GM19455 (cell line): ENCODE results near the gene PRKRA.
"Not testable (repeated sequence)": the region's sequence is repeated elsewhere in the genome, so short reads cannot be mapped to it uniquely, and the experiment has no call there.

ENCODE experiments used
- ATAC-seq: cut with Tn5 transposase; IDR thresholded peaks from one replicate; pipeline ENCODE4 v1.9.1; 2021; ENCODE audit not compliant: unreplicated experiment

PRKRA gene

DNA sequence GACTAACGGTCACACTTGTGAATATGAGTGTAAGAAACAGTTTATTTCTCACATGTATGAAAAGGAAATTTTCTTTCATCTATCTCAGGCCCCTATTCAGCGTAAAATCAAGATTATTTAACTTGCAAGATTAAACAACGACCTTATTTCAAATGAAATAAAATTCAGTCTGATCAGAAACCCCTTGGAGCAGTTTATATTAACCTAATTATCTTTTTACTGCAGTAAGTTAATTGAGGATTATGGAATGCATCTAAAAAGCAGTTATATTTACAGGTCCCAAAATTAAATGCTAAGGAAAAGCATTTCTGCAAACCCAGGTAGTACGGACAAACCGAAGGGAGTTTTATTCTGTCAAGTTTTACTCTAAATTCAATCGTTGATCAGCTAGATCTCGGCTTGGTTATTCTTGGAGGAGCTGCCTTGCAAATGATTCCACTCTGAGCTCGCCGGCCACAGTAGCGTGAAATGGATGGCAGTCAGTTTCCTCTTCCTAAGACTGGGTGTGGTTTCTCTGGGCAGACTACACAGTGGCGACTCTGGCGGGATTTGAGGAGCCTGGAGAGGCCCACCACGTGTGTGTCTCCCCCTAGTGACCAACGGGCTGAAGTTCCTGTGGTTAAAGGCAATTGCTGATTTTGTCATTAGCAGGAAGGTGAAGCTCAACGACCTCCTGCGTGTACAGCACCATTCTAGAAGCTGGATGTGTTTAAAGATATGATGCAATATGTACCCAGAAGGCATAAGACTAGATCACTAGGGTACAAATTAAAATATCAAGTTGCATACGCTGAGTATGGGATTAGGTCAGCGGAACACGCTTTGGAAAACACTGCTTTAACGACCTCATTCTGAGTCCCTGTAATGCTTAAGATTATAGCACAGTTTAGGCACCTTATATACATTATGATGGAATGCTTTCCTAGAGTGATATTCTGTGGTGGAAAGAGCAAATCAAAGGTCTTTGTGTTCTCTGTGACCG is 36.4 kb downstream of the PRKRA start:
- ATAC-seq = peak; percentile 70

DNA sequence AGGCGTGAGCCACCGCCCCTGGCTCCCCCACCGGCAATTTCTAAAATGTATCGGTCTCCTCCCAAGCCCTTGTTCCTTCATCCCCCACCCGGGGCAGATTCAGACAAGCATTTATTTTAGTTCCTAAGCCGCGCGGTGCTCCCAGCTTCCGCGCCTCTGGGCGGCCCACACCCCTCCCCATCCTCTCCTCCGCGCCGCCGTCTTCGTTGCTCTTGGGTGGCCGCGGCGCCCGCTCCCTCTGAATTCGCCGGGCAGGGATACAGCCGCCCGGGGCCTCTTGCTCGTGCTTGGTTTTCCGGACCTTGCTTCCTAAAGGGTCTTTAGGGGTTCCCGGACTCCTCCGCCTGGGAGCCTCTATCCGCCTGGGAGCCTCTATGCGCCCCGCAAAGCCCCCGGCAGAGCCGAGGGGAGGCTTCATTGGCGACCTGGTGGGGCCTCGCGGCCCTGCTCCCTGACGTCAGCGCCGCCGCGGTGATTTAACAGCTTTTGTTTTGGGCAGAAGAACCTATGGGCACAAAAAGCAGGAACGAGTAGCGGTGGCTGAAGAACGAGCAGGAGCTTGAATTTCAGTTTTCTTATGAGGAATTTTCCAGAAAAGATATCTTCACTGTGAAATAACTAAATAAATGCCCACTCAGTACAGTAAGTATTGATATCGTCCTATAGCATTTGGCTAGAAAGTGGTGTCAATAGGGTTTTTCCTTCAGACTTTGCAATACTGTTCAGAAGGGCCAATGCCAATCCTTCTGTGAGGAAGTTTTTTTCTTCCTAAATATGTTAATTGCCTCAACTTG is 37.3 kb downstream of the PRKRA start:
- ATAC-seq = peak; percentile 83

DNA sequence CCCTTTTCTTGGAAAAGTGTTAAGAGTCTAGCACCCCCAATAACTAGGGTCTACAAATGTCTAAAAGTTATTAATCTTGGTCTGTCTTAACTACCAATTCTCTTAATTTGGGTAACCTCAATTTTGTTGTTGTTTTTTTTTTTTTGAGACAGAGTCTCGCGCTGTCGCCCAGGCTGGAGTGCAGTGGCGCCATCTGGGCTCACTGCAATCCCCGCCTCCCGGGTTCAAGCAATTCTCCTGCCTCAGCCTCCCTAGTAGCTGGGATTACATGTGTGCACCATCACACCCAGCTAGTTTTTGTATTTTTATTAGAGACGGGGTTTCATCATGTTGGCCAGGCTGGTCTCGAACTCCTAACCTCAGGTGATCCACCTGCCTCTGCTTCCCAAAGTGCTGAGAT is 38.5 kb downstream of the PRKRA start:
- ATAC-seq = not testable (repeated sequence)

DNA sequence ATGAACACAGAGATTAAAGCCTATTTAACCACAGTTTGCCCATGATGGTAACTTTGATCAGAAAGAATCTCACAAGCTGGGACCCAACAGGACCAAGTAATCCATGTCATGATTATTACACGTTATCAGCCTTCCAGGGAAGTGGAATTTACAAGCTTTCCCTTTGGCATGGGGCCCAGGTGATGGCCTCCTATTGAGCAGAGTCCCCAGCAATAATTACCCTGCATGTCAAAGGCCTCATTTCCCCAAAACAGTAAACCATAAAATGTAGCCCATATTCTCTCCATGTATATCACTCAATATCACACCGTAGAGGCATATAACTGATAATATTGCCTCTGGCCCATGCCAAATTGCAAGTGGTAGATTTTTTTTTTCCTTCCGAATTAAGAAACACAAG is 38.9 kb downstream of the PRKRA start:
- ATAC-seq = no peak

DNA sequence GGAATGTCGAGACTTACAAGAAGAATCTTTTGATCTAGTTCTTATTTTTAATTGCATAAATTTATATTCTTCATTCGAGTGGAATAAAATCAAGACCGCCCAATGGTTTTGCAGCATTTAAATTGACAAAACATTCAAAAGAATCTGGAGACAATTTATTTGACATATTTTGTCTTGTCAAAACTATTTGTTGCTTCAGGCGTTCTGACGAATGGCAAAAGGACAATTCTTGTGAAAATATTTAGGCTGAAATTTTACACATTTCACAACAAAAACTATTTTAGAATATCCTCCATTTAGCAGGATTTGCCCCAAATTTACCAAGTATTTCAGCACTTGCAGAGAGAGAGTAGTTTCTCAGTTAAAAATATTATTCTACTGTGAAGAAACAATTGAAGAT is 41.7 kb downstream of the PRKRA start:
- no peak for ATAC-seq

DNA sequence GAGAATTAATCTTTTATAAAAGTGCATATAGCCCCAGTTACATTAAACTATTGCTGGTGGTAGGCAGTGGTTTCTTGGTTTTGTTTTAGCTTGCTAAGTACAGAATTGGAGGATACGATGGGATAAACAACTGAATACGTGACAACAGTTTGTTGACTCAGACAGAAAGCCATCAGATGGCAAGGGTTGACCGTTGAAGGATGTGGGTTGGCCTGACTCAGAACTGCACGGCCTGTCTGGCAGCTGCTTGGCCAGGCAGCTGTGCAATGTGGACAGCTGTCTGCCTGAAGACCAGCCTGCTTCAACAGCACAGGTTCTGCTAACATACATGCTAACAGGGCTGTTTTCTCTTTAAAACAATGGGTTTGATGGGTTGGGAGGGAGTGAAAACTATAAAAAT is 46.6 kb downstream of the PRKRA start:
- ATAC-seq = peak; percentile 99

DNA sequence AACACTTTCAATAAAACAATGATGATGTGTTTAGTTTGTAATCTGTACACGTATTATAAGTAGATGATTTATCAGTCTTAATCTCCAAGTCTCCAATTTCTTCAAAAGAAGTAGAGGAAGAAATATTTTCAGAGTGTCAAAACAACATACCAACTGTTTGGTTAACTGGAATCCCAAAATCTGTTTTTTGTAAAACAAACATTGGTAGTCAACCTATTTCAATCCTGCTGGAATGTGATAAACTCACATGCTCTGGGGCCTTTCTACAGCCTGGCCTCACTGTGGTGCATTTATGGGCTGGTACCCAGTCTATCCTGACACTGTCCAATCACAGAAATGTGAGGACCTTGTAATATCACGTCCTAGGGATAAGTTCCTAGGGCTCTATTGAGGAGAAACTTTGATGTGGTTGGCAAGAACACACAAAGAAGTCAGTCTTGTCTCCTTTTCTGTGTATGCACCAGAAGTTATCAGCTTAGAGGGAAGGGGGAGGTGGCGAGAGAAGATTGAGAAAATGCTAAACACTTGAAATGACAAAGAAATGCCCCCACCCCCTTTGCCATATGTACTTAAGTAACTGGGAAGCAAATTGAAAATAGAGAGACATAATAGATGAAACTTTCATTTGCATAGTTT is 47.2 kb downstream of the PRKRA start:
- ATAC-seq = peak; percentile 44

DNA sequence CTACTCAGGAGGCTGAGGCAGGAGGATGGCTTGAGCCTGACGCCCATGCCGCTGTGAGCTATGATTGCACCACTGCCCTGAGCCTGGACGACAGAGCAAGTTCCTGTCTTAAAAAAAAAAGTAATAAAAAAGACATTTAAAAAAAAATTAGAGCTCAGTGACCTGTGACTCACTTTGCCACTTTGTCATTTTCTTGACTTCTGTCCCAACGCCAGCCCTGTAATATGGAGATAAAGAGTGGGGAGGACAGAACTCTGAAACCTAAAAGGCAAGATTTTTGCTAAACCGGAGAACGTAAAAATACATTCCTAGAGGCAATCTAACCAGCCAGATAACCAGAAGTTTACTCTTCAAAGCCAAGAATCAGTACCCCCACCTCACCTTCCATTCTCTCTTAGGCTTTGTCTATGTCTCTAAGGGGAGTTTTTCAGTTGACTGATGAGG is 49.0 kb downstream of the PRKRA start:
- no peak for ATAC-seq

DNA sequence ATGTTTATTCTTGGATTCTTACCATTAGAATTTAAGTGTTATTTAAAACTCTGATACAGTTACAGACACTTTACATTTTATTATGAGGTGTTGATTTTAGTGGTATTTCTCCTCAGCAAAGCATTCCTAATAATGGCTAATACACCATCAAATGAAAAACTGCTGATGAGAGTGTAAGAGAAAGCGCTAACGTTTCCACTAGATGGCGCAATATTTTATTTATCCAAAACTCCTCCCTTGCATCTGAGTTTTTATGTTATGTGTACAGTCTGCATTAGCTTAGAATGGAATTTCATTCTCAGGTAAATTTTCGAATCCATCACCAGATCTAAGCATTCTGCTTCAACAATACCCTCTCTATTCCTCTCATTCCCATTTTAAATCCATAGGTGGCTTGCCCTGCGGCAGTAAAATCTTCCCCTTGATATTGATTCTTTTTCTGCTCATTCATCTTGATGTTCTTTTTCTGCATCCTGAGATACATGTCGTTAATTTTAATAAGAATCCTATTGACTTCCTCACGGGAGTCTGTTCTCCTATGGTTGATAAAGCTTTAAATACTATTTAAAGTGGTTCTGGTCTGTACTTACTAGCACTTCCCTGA is 53.9 kb downstream of the PRKRA start:
- ATAC-seq = peak; percentile 90

DNA sequence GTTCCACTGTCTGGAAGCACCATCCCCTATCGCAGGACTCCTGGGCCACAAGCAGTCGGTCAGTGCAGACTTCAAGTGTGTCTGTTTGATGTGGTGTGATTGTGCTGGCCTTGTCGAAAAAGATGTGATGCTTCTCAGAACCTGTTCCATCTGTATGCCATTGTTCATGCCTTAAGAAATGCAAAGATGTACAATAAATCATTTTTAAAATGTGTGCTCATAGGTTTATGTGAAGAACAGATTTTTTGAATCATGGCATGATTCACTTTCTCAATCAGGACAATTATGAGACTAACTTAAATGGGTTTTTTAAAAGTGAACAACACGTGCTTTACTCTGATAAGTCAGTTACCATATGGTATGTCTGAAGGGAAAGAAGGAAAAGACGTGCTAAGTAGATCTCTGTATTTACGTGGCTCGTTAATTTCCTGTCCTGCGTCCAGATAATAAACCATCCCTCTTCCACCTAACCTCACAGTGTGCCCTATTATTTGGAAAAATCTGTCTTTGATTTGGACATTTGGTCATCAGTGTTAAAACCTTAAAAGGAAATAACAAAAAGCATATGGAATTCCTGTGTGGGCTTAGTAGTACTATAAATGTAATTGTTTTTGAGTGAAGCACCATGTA is 54.9 kb downstream of the PRKRA start:
- ATAC-seq = no peak

DNA sequence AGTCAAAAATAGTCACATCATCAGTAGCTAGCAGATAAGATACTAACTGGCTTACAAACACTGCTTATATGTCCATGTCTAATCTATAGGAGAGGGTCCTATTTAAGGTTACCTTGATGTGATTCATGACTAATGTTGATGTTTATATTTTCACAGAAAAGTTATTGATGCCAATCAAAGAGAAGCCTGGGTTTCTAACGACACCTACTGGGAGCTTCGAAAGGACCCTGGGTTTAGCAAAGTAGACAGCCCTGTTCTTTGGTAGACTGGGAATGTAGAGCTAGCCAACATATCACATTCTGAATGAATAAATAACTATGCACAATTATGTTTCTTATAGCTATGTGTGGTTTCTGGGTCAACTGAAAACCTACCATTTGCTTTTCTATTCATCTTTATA is 55.7 kb downstream of the PRKRA start:
- no peak for ATAC-seq

DNA sequence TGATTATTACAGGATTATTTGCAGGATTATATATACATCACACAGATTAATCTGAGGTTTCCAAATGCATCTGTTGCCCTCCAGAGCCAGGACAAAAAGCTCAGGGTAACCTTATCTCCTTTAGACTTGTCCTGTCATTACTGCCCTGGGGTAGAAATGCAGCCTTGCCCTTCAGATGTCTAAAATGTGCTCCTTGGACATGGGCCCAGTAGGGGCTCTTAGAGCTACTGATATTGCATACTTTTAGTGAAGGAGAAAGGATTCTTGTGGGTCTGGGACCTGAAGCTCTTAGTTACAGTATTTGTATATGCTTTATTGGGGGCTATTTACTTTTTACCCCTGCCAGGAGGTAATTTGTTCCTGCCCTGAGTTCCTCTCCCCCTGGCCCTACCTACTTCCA is 56.1 kb downstream of the PRKRA start:
- no peak for ATAC-seq

DNA sequence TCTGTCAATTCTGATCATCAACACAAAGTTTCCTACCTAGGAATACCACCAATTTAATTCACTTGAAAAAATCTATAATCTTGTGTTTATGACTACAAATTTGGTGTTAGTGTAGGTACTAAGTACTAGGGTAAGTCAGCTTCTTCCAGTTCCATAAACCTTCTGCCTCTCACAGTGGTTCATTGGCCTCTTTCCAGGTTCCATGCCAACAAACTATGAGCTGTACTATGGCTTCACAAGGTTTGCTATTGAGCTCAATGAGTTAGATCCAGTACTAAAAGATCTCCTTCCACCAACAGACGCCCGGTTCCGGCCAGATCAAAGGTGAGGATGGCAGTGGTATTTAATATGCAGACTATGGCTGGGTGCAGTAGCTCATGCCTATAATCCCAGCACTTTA is 58.8 kb downstream of the PRKRA start:
- no peak for ATAC-seq

DNA sequence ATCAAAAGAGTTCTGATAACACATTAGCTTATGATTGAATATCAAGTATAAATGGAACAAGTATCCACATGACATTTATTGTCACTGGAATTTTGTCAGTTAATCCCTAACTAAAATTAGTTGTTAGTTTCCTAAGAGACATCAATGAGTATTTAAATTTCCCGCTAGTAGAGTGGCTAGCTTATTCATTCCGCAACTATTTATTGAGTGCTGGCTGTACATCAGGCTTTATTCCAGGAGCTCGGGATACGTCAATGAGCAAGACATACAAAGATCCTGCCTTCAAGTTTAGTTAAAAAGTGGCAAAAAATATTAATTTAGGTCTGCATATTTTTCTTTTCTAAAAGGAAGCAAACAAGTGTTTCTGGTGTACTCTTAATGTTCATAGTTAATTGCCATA is 59.3 kb downstream of the PRKRA start:
- ATAC-seq = no peak

DNA sequence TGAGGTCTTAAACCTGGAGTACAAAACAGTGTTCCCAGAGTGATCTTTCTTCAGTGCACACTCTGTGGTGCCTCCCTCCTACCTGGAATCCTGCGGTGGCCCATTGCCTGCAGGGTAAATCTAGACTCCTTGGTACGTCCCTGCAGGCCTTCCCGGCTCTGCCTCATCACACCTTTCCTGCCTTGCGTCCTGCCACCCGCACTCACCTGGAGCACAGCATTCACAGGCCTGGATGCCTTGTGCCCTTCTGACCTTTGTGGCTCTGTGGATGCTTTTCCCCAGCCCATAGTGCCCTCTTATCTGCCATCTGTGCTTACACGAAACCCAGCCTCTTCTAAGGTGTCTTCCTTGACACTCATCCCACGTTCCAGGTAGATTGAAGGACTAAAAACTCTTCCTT is 62.7 kb downstream of the PRKRA start:
- no peak for ATAC-seq

DNA sequence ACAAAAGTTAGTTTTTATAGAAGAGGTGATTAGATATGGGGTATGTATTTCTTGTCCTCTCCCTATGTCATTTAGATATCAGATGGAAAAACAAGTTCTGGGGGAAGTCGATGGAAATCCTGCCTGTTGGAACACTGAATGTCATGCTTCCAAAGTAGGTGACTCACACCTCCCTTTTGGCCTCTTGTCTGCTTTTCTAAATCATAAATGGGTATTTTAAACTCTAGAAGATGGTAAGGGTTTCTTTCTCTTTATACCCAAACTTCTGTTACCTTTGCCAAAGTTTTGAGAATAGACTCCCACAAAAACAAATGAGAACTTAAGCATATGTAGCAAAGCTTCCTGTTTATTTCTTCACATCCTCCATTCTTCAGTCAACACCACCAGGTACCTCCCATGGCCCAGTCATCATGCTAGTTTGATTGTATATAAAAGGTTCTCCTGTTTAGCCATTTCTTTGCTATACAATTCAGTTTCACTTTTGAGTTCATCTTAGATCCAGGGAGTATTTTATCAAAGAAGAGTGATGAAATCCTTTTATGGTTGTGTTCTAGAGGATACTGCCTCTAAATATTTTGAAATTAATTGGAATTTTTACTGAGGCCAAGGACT is 63.9 kb downstream of the PRKRA start:
- ATAC-seq = no peak

DNA sequence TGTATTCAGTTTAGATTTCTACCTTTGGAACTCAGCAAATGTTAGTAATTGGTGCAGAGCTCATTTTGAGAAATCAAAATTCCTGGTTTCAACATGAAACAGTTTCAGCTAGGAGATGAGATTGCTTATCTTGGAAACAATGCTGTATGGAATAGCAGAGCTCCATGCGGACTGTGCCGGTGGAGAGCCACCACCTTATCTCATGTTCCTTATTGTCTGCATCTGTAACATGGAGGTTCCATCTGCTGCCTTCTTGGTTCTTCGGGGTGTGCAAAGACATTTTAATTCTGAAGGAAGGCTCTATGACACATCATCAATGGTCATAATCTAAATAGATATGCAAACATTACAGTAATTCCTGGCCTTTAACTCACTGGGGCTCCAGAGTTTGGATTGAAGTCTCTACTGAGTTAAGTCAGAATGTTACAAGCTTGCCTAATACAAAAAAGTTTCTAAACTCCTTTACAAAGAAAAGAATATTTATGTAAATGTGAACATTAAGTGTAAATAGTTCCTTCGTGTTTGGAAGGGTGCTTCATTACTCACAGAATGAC is 65.3 kb downstream of the PRKRA start:
- no peak for ATAC-seq

DNA sequence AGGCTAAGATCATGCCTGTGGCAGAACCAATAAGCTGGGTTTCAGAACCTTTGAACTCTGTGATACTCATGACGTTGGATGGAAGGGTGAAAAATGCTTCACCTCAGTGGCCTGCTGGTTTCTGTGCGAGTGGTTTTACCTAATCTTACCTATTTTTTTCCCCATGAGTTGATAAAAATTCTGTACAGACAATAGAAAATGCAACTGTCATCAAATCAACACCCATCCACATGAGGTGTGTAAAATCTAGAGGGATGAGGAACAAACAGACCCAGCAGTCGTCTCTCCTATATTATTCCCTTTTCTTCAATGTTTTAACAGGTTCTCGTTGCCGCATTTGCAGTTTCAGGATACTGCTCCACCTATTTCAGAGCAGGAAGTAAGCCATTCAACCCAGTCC is 67.3 kb downstream of the PRKRA start:
- no peak for ATAC-seq
